PC-3 (cell line): ENCODE results near the gene LAMA5.

Experiments used
- CTCF ChIP-seq: fragments of 300-600 bp; sonication (generic); conservative IDR thresholded peaks from 2 replicates; pipeline ENCODE4 v1.5.1; 2017; ENCODE audit warnings: antibody characterized with exemption, low read depth, mild to moderate bottlenecking, low read length
- EZH2 ChIP-seq: fragments of 300-600 bp; sonication (generic); IDR thresholded peaks from one replicate; pipeline ENCODE4 v1.6.1; 2017; ENCODE audit warnings: antibody characterized with exemption, mild to moderate bottlenecking, low read length; ENCODE audit not compliant: unreplicated experiment
- EZH2phosphoT487 ChIP-seq: fragments of 300-600 bp; sonication (generic); IDR thresholded peaks from 2 replicates; pipeline ENCODE4 v1.6.1; 2018; ENCODE audit warnings: mild to moderate bottlenecking, antibody characterized with exemption, low read length, borderline replicate concordance

- TF ChIP-seq EZH2, result no peak
- TF ChIP-seq CTCF, result no peak
- no peak for TF ChIP-seq EZH2phosphoT487
These were observed 62.6 kb downstream of the LAMA5 start for GRCh38 chr20:62304331-62305148.
